Measurements from ENCODE around the gene CCDC60.
A peak's percentile ranks its signal among the peaks of the same experiment; 100 is the strongest.

CCDC60 gene

GRCh38 chr12:119576118-119576810, 241.7 kb downstream of the CCDC60 start:
- intact Hi-C loops (cut with DNase I) = no loop called here
- no peak for DNase-seq

- intact Hi-C loops (cut with DNase I) = no loop called here
- no peak for DNase-seq
Observed at GRCh38 chr12:119576915-119577314, 242.4 kb downstream of the CCDC60 start.

- intact Hi-C loops (cut with DNase I) = no loop called here
- peak in 13 of 42 donors; percentile 7 to 53 (median 14) for DNase-seq
Observed at GRCh38 chr12:119578112-119578511, 243.6 kb downstream of the CCDC60 start.

GRCh38 chr12:119589097-119589496, 254.6 kb downstream of the CCDC60 start:
- no peak for DNase-seq
- intact Hi-C loops (cut with DNase I) = no loop called here

- intact Hi-C loops (cut with DNase I) = no loop called here
Observed at GRCh38 chr12:119589634-119590033, 255.1 kb downstream of the CCDC60 start.

More at GRCh38 chr12:119589634-119590033, 255.1 kb downstream of the CCDC60 start:
- no peak for DNase-seq
